WTC11 (cell line): ENCODE measurements around the gene RIBC2. TPM values are rescaled to one million over a fixed set of nuclear protein-coding genes. Genes with fewer than 3 reads are reported as not detected.

ENCODE experiments used
- ATAC-seq: fragments of 200-7000 bp; cut with Tn5 transposase; 2 replicates; pipeline ENCODE4 v1.10.0; 2021; ENCODE audit warnings: mild to moderate bottlenecking, moderate library complexity
- CTCF ChIA-PET: fragments of 300-600 bp; sonication (Branson Sonifier 250); formaldehyde crosslinking; loops from one replicate; lab custom pipeline; 2021; ENCODE audit warnings: antibody characterized with exemption; lab: Charles Lee
- POLR2A ChIA-PET: fragments of 350-600 bp; sonication (Branson Sonifier 250); formaldehyde crosslinking; loops from one replicate; lab custom pipeline; 2021; ENCODE audit warnings: antibody characterized with exemption; lab: Charles Lee
- DNase-seq: peaks from one replicate; pipeline ENCODE4 v3.0.0; 2021; ENCODE audit warnings: low spot score
- H3K27ac Mint-ChIP-seq: 2 replicates; pipeline ENCODE4 v1.8.0; 2021; ENCODE audit warnings: mixed read lengths
- H3K27me3 Mint-ChIP-seq: 2 replicates; pipeline ENCODE4 v1.8.0; 2021; ENCODE audit warnings: low read depth, mild to moderate bottlenecking, moderate library complexity, mixed read lengths
- H3K36me3 Mint-ChIP-seq: 2 replicates; pipeline ENCODE4 v1.8.0; 2021; ENCODE audit warnings: mixed read lengths
- H3K4me1 Mint-ChIP-seq: 2 replicates; pipeline ENCODE4 v1.8.0; 2022; ENCODE audit warnings: mixed read lengths
- H3K4me3 Mint-ChIP-seq: 2 replicates; pipeline ENCODE4 v1.8.0; 2021; ENCODE audit warnings: mild to moderate bottlenecking, moderate library complexity, mixed read lengths
- H3K9me3 Mint-ChIP-seq: 2 replicates; pipeline ENCODE4 v1.8.0; 2021; ENCODE audit warnings: mixed read lengths
- AR ChIP-seq: fragments of 250-450 bp; sonication (Bioruptor Pico); IDR thresholded peaks from 2 replicates; pipeline ENCODE4 v1.9.0; 2021; ENCODE audit warnings: mild to moderate bottlenecking
- ATF2 ChIP-seq: sonication (generic); formaldehyde crosslinking; IDR thresholded peaks from 2 replicates; pipeline ENCODE4 v1.8.1; 2022; ENCODE audit warnings: low read depth, missing genetic modification reagents, borderline replicate concordance
- EMX1 ChIP-seq: fragments of 250-450 bp; sonication (Bioruptor Pico); IDR thresholded peaks from 2 replicates; pipeline ENCODE4 v1.8.0; 2021; ENCODE audit warnings: mild to moderate bottlenecking
- ETV6 ChIP-seq: sonication (generic); formaldehyde crosslinking; IDR thresholded peaks from 2 replicates; pipeline ENCODE4 v1.8.1; 2022; ENCODE audit warnings: mild to moderate bottlenecking, missing genetic modification reagents
- FOXJ3 ChIP-seq: sonication (generic); formaldehyde crosslinking; IDR thresholded peaks from 2 replicates; pipeline ENCODE4 v1.9.0; 2021; ENCODE audit warnings: missing genetic modification reagents, mild to moderate bottlenecking, borderline replicate concordance
- FOXP1 ChIP-seq: sonication (generic); formaldehyde crosslinking; IDR thresholded peaks from 2 replicates; pipeline ENCODE4 v1.8.0; 2022; ENCODE audit warnings: missing genetic modification reagents, mild to moderate bottlenecking, moderate library complexity, borderline replicate concordance
- FOXP4 ChIP-seq: sonication (generic); formaldehyde crosslinking; IDR thresholded peaks from 2 replicates; pipeline ENCODE4 v1.8.0; 2022; ENCODE audit warnings: mild to moderate bottlenecking, missing genetic modification reagents
- GABPB1 ChIP-seq: sonication (generic); formaldehyde crosslinking; IDR thresholded peaks from 2 replicates; pipeline ENCODE4 v1.8.1; 2023; ENCODE audit warnings: mild to moderate bottlenecking, missing genetic modification reagents
- IRF2 ChIP-seq: sonication (generic); formaldehyde crosslinking; IDR thresholded peaks from 2 replicates; pipeline ENCODE4 v1.8.0; 2022; ENCODE audit warnings: low read depth, missing genetic modification reagents, borderline replicate concordance
- JUN ChIP-seq: sonication (generic); formaldehyde crosslinking; IDR thresholded peaks from 2 replicates; pipeline ENCODE4 v1.8.0; 2023; ENCODE audit warnings: mild to moderate bottlenecking, missing genetic modification reagents
- KAT7 ChIP-seq: sonication (generic); formaldehyde crosslinking; IDR thresholded peaks from 2 replicates; pipeline ENCODE4 v1.8.1; 2023; ENCODE audit warnings: missing genetic modification reagents, mild to moderate bottlenecking, borderline replicate concordance
- MAX ChIP-seq: sonication (generic); formaldehyde crosslinking; IDR thresholded peaks from 2 replicates; pipeline ENCODE4 v1.8.0; 2022; ENCODE audit warnings: mild to moderate bottlenecking, missing genetic modification reagents
- NR3C1 ChIP-seq: sonication (generic); formaldehyde crosslinking; conservative IDR thresholded peaks from 2 replicates; pipeline ENCODE4 v1.8.1; 2023; ENCODE audit warnings: low read depth, mild to moderate bottlenecking, missing genetic modification reagents
- SMAD3 ChIP-seq: sonication (generic); formaldehyde crosslinking; IDR thresholded peaks from 2 replicates; pipeline ENCODE4 v1.8.0; 2022; ENCODE audit warnings: missing genetic modification reagents, mild to moderate bottlenecking, borderline replicate concordance
- TCF7 ChIP-seq: sonication (generic); formaldehyde crosslinking; IDR thresholded peaks from 2 replicates; pipeline ENCODE4 v1.8.0; 2022; ENCODE audit warnings: mild to moderate bottlenecking, low read depth, missing genetic modification reagents, moderate library complexity
- TEAD1 ChIP-seq: sonication (generic); formaldehyde crosslinking; IDR thresholded peaks from 2 replicates; pipeline ENCODE4 v1.8.0; 2022; ENCODE audit warnings: mild to moderate bottlenecking, missing genetic modification reagents
- TEAD4 ChIP-seq: sonication (generic); formaldehyde crosslinking; IDR thresholded peaks from 2 replicates; pipeline ENCODE4 v1.8.0; 2022; ENCODE audit warnings: mild to moderate bottlenecking, missing genetic modification reagents
- TP53 ChIP-seq: sonication (generic); formaldehyde crosslinking; IDR thresholded peaks from 2 replicates; pipeline ENCODE4 v1.8.1; 2023; ENCODE audit warnings: mild to moderate bottlenecking, missing genetic modification reagents
- ZNF232 ChIP-seq: sonication (generic); formaldehyde crosslinking; IDR thresholded peaks from 2 replicates; pipeline ENCODE4 v1.8.0; 2022; ENCODE audit warnings: mild to moderate bottlenecking, missing genetic modification reagents
- ZNF423 ChIP-seq: fragments of 250-450 bp; sonication (Bioruptor Pico); IDR thresholded peaks from 2 replicates; pipeline ENCODE4 v2.1.2; 2022; ENCODE audit warnings: mild to moderate bottlenecking, moderate library complexity
- ZNF671 ChIP-seq: fragments of 250-450 bp; sonication (Bioruptor Pico); IDR thresholded peaks from 2 replicates; pipeline ENCODE4 v1.8.0; 2021; ENCODE audit warnings: mild to moderate bottlenecking
- ZSCAN18 ChIP-seq: fragments of 250-450 bp; sonication (Bioruptor Pico); IDR thresholded peaks from 2 replicates; pipeline ENCODE4 v2.1.2; 2022; ENCODE audit warnings: mild to moderate bottlenecking, moderate library complexity
- total RNA-seq: library from RNA; stranded (reverse); gene quantifications from 3 replicates; pipeline ENCODE4 v1.2.3, GENCODE V29; 2021
- TF ChIP-seq, protein P1 (sequence below): sonication (generic); formaldehyde crosslinking; IDR thresholded peaks from 2 replicates; pipeline ENCODE4 v1.8.0; 2022; ENCODE audit warnings: missing genetic modification reagents
- TF ChIP-seq, protein P2 (sequence below): sonication (generic); formaldehyde crosslinking; IDR thresholded peaks from 2 replicates; pipeline ENCODE4 v1.8.0; 2023; ENCODE audit warnings: missing genetic modification reagents

The RIBC2 gene
- total RNA-seq, 1 experiment from 2014 or later: 2.4 TPM

DNA sequence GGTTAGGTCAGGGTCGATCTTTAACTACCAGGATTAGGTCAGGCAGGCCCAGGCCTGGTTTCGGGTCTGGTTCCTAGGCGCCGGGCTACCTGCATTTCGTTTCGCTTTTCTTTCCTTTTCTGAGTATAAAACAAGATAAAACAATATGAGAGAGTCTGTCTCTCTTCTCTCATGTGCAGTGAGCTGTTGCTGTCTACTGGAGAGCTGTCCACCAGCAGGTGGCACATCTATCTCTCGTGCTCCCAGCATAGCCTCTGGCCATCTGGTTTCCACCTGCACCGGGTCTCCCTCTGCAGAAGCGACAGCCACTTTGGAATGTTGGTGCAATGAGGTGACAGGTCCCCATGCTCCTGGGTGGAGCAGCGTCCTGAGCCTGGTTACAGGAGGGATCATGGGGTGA lies 27.6 kb downstream of the RIBC2 start:
- H3K4me1 Mint-ChIP-seq: peaks cover 11% of the 10 kb centered on the region
- CTCF ChIA-PET: interaction anchor here (0.6 to 1.7 kb wide), 13 partner anchors 9 to 179 kb away, joined by 3 to 6 read pairs (median 3); no protein-coding TSS in a partner anchor
- peak; percentile 60 for DNase-seq
- ATAC-seq: peak; percentile 84
- POLR2A ChIA-PET: interaction anchor here (0.6 kb wide), 1 partner anchor 57 kb away, joined by 3 read pairs; no protein-coding TSS in a partner anchor
- H3K27me3 Mint-ChIP-seq: peaks cover 2% of the 10 kb centered on the region; the same call in 1 of the 2 replicates
- no peak for TF ChIP-seq IRF2 (CRISPR knock-in tag)
- no peak for TF ChIP-seq FOXP4 (CRISPR knock-in tag)
- TF ChIP-seq SMAD3 (CRISPR knock-in tag): no peak
- no peak for TF ChIP-seq TCF7
- TF ChIP-seq MAX: no peak
- TF ChIP-seq ETV6: no peak
- TF ChIP-seq FOXJ3: no peak
- TF ChIP-seq ZNF232 (CRISPR knock-in tag): no peak
- TF ChIP-seq TEAD4: no peak
- no peak for TF ChIP-seq ZSCAN18 (CRISPR knock-in tag)
- no peak for TF ChIP-seq KAT7
- no peak for TF ChIP-seq ZNF671 (CRISPR knock-in tag)
- H3K36me3 Mint-ChIP-seq: peaks cover 9% of the 10 kb centered on the region
- no peak overlapping the region for H3K4me3 Mint-ChIP-seq
- peaks cover 6% of the 10 kb centered on the region for H3K9me3 Mint-ChIP-seq
- H3K27ac Mint-ChIP-seq: 0 out of 2 replicates have a peak overlapping the region, but pooled peaks have one; percentile 20

DNA sequence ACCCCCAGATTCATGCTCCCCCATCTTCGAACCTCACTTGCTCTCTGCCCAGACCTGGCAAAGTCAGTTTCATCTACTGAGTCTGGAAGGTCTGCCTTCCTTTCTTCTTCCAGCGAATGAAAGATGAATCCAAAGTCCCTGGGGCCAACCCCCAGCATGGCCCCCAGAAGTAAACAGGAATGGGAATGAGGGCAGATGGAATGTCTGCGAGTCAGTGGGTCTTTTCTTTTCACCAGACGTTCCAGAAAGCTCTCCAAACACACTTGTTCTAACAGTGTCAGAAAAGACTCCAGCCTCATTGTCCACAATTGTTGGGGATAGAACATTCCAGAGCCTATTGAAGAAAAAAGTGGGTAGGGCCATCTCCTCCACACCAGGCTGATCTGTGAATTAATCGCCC lies 28.6 kb downstream of the RIBC2 start:
- Mint-ChIP-seq H3K27me3 (no peaks in the 10 kb centered on the region), H3K27ac (no peak overlapping the region), H3K4me1 (peaks cover 11% of the 10 kb centered on the region), H3K36me3 (0 out of 2 replicates have a peak, but pooled peaks cover 5% of the 10 kb centered on the region), H3K9me3 (peaks cover 5% of the 10 kb centered on the region), H3K4me3 (no peak overlapping the region)
- ChIA-PET POLR2A (interaction anchor here (0.6 kb wide), 1 partner anchor 56 kb away, joined by 3 read pairs; no protein-coding TSS in a partner anchor), CTCF (interaction anchor here (0.6 to 1.6 kb wide), 7 partner anchors 10 to 233 kb away, joined by 3 to 6 read pairs (median 4); no protein-coding TSS in a partner anchor)
- ATAC-seq (no peak), DNase-seq (no peak)
- TF ChIP-seq TEAD1 (CRISPR knock-in tag): no peak
- no peak for TF ChIP-seq GABPB1 (CRISPR knock-in tag)
- TF ChIP-seq ATF2: no peak
- TF ChIP-seq, protein P1, sequence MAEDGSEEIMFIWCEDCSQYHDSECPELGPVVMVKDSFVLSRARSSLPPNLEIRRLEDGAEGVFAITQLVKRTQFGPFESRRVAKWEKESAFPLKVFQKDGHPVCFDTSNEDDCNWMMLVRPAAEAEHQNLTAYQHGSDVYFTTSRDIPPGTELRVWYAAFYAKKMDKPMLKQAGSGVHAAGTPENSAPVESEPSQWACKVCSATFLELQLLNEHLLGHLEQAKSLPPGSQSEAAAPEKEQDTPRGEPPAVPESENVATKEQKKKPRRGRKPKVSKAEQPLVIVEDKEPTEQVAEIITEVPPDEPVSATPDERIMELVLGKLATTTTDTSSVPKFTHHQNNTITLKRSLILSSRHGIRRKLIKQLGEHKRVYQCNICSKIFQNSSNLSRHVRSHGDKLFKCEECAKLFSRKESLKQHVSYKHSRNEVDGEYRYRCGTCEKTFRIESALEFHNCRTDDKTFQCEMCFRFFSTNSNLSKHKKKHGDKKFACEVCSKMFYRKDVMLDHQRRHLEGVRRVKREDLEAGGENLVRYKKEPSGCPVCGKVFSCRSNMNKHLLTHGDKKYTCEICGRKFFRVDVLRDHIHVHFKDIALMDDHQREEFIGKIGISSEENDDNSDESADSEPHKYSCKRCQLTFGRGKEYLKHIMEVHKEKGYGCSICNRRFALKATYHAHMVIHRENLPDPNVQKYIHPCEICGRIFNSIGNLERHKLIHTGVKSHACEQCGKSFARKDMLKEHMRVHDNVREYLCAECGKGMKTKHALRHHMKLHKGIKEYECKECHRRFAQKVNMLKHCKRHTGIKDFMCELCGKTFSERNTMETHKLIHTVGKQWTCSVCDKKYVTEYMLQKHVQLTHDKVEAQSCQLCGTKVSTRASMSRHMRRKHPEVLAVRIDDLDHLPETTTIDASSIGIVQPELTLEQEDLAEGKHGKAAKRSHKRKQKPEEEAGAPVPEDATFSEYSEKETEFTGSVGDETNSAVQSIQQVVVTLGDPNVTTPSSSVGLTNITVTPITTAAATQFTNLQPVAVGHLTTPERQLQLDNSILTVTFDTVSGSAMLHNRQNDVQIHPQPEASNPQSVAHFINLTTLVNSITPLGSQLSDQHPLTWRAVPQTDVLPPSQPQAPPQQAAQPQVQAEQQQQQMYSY (CRISPR knock-in tag): no peak
- TF ChIP-seq JUN (CRISPR knock-in tag): no peak
- no peak for TF ChIP-seq ZNF423 (CRISPR knock-in tag)
- TF ChIP-seq AR: no peak
- TF ChIP-seq, protein P2, sequence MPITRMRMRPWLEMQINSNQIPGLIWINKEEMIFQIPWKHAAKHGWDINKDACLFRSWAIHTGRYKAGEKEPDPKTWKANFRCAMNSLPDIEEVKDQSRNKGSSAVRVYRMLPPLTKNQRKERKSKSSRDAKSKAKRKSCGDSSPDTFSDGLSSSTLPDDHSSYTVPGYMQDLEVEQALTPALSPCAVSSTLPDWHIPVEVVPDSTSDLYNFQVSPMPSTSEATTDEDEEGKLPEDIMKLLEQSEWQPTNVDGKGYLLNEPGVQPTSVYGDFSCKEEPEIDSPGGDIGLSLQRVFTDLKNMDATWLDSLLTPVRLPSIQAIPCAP (CRISPR knock-in tag): no peak
- no peak for TF ChIP-seq NR3C1
- no peak for TF ChIP-seq EMX1 (CRISPR knock-in tag)
- no peak for TF ChIP-seq TP53 (CRISPR knock-in tag)
- TF ChIP-seq FOXP1 (CRISPR knock-in tag): no peak
